OCI-LY1 (cell line): Measurements from ENCODE around the gene PSME3.
"Not testable (repeated sequence)": the region's sequence is repeated elsewhere in the genome, so short reads cannot be mapped to it uniquely, and the experiment has no call there.

ENCODE experiments used
- H2AFZ ChIP-seq: fragments of 200-600 bp; sonication (generic), shearing (Covaris generic); 2 replicates; pipeline ENCODE4 v1.6.0; 2014; ENCODE audit warnings: antibody characterized with exemption, mild to moderate bottlenecking, low read length
- H3F3A ChIP-seq: fragments of 200-600 bp; sonication (generic), shearing (Covaris generic); 2 replicates; pipeline ENCODE4 v1.6.0; 2014; ENCODE audit warnings: mild to moderate bottlenecking, antibody characterized with exemption, low read length, moderate library complexity; ENCODE audit not compliant: insufficient read depth
- H3K27ac ChIP-seq: fragments of 200-600 bp; sonication (generic); 2 replicates; pipeline ENCODE4 v1.5.1; 2014; ENCODE audit warnings: low read length, mixed run types, mild to moderate bottlenecking, low read depth; ENCODE audit not compliant: poor library complexity, severe bottlenecking
- H3K27me3 ChIP-seq: fragments of 200-600 bp; sonication (generic); 2 replicates; pipeline ENCODE4 v1.6.0; 2014; ENCODE audit warnings: antibody characterized with exemption, mild to moderate bottlenecking, low read length, moderate library complexity; ENCODE audit not compliant: insufficient read depth
- H3K36me3 ChIP-seq: fragments of 200-600 bp; sonication (generic); 2 replicates; pipeline ENCODE4 v1.6.1; 2014; ENCODE audit warnings: mild to moderate bottlenecking, antibody characterized with exemption, low read length, moderate library complexity, mixed read lengths; ENCODE audit not compliant: insufficient read depth
- H3K4me1 ChIP-seq: fragments of 200-600 bp; sonication (generic); 2 replicates; pipeline ENCODE4 v1.5.1; 2014; ENCODE audit warnings: mild to moderate bottlenecking, low read length, moderate library complexity; ENCODE audit not compliant: insufficient read depth, severe bottlenecking
- H3K4me2 ChIP-seq: fragments of 200-600 bp; sonication (generic), shearing (Covaris generic); 2 replicates; pipeline ENCODE4 v1.6.1; 2014; ENCODE audit warnings: low read length
- H3K4me3 ChIP-seq: fragments of 200-600 bp; sonication (generic); 2 replicates; pipeline ENCODE4 v1.5.1; 2014; ENCODE audit warnings: low read length, low read depth, mild to moderate bottlenecking, mixed read lengths; ENCODE audit not compliant: poor library complexity, severe bottlenecking
- H3K79me2 ChIP-seq: fragments of 200-600 bp; shearing (Covaris generic); 2 replicates; pipeline ENCODE4 v1.6.1; 2016; ENCODE audit warnings: mixed run types, low read length, mixed read lengths; ENCODE audit not compliant: insufficient read depth
- H3K9ac ChIP-seq: fragments of 200-600 bp; sonication (generic), shearing (Covaris generic); 2 replicates; pipeline ENCODE4 v1.6.1; 2014; ENCODE audit warnings: mild to moderate bottlenecking, low read length, mixed read lengths
- H3K9me2 ChIP-seq: fragments of 200-600 bp; sonication (generic), shearing (Covaris generic); 2 replicates; pipeline ENCODE4 v1.6.1; 2014; ENCODE audit warnings: low read depth, mild to moderate bottlenecking, low read length, mixed read lengths
- H3K9me3 ChIP-seq: fragments of 200-600 bp; shearing (Covaris generic); 2 replicates; pipeline ENCODE4 v1.6.1; 2014; ENCODE audit warnings: low read length, mixed read lengths
- H4K20me1 ChIP-seq: fragments of 200-600 bp; sonication (generic), shearing (Covaris generic); 2 replicates; pipeline ENCODE4 v1.6.0; 2016; ENCODE audit warnings: mild to moderate bottlenecking, low read length; ENCODE audit not compliant: insufficient read depth
- EZH2 ChIP-seq: fragments of 200-600 bp; sonication (generic), shearing (Covaris generic); IDR thresholded peaks from 2 replicates; pipeline ENCODE4 v1.8.0; 2017; ENCODE audit warnings: borderline replicate concordance, mixed run types, mild to moderate bottlenecking, antibody characterized with exemption, low read length, moderate library complexity, mixed read lengths
- TF ChIP-seq, protein P1 (sequence below): fragments of 200-600 bp; sonication (generic), shearing (Covaris generic); IDR thresholded peaks from 2 replicates; pipeline ENCODE4 v1.5.1; 2017; ENCODE audit warnings: mild to moderate bottlenecking, antibody characterized with exemption, low read length, moderate library complexity, mixed read lengths

The PSME3 gene

DNA sequence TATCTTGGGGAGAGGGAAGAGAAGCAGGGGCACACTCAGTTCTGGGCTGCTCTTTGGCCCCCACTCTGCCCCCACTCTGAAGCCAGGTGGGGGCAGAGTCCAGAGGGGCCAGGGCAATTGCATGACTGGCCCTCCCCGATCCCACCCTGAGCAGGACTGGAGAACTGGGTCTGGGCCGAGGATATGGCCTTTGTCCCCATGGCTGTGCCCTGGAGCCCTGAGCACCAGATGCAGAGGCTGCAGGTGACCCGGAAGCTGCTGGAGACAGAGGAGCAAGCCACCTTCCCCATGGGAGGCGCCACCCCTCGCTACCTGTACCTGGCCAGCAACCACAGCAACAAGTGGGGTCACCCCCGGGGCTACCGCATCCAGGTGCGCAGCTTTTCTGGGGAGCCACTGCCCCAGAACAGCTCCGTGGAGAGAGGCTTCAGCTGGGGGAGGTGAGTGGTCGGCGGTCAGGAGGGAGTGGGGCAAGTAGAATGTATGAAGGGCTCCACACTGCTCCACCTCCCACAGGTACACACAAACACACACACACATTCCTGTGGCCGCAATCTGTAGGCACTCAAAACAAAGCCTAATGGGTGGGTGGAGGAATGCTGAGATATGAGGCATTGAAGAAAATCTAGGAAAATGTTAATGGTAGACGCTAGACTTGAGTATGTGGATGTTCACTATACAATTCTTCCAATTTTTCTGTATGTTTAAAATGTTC is 39.2 kb downstream of the PSME3 start:
- H3K4me1 ChIP-seq = no peaks in the 10 kb centered on the region
- H4K20me1 ChIP-seq = no peaks in the 10 kb centered on the region
- no peaks in the 10 kb centered on the region for H3K9me2 ChIP-seq
- H2AFZ ChIP-seq = no peak overlapping the region
- no peaks in the 10 kb centered on the region for H3F3A ChIP-seq
- no peaks in the 10 kb centered on the region for H3K79me2 ChIP-seq
- no peaks in the 10 kb centered on the region for H3K36me3 ChIP-seq
- H3K4me2 ChIP-seq = no peak overlapping the region
- H3K9ac ChIP-seq = no peak overlapping the region
- H3K27ac ChIP-seq = no peak overlapping the region
- no peak overlapping the region for H3K4me3 ChIP-seq
- peaks cover 19% of the 10 kb centered on the region for H3K27me3 ChIP-seq
- H3K9me3 ChIP-seq = peaks cover 5% of the 10 kb centered on the region
- TF ChIP-seq, protein P1, sequence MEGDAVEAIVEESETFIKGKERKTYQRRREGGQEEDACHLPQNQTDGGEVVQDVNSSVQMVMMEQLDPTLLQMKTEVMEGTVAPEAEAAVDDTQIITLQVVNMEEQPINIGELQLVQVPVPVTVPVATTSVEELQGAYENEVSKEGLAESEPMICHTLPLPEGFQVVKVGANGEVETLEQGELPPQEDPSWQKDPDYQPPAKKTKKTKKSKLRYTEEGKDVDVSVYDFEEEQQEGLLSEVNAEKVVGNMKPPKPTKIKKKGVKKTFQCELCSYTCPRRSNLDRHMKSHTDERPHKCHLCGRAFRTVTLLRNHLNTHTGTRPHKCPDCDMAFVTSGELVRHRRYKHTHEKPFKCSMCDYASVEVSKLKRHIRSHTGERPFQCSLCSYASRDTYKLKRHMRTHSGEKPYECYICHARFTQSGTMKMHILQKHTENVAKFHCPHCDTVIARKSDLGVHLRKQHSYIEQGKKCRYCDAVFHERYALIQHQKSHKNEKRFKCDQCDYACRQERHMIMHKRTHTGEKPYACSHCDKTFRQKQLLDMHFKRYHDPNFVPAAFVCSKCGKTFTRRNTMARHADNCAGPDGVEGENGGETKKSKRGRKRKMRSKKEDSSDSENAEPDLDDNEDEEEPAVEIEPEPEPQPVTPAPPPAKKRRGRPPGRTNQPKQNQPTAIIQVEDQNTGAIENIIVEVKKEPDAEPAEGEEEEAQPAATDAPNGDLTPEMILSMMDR = no peak
- no peak for TF ChIP-seq EZH2

DNA sequence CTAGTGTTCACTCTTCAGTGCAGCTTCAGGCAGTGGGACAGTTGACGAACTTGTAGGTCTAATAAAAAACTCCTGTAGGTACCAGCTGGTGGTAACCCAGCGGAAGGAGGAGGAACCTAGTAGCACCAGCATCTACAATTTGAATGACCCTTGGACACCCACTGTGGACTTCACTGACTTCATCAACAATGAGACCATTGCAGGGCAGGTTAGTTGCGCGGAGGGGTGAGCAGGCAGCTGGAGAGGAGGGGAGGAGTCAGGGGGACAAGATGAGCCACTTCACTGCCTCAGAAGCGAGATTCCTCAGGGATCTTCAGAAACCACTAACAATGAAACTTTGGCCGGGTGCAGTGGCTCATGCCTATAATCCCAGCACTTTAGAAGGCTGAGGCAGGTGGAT is 40.1 kb downstream of the PSME3 start:
- H3K9ac ChIP-seq = no peak overlapping the region
- H3K9me2 ChIP-seq = no peaks in the 10 kb centered on the region
- H3K4me1 ChIP-seq = no peaks in the 10 kb centered on the region
- H3K79me2 ChIP-seq = no peaks in the 10 kb centered on the region
- H4K20me1 ChIP-seq = no peaks in the 10 kb centered on the region
- H2AFZ ChIP-seq = no peak overlapping the region
- TF ChIP-seq EZH2 = no peak
- TF ChIP-seq, protein P1 = no peak
- H3K4me3 ChIP-seq = no peak overlapping the region
- H3K9me3 ChIP-seq = peaks cover 5% of the 10 kb centered on the region
- H3K36me3 ChIP-seq = no peaks in the 10 kb centered on the region
- H3K27ac ChIP-seq = no peak overlapping the region
- no peak overlapping the region for H3K4me2 ChIP-seq
- peaks cover 21% of the 10 kb centered on the region for H3K27me3 ChIP-seq
- H3F3A ChIP-seq = no peaks in the 10 kb centered on the region

DNA sequence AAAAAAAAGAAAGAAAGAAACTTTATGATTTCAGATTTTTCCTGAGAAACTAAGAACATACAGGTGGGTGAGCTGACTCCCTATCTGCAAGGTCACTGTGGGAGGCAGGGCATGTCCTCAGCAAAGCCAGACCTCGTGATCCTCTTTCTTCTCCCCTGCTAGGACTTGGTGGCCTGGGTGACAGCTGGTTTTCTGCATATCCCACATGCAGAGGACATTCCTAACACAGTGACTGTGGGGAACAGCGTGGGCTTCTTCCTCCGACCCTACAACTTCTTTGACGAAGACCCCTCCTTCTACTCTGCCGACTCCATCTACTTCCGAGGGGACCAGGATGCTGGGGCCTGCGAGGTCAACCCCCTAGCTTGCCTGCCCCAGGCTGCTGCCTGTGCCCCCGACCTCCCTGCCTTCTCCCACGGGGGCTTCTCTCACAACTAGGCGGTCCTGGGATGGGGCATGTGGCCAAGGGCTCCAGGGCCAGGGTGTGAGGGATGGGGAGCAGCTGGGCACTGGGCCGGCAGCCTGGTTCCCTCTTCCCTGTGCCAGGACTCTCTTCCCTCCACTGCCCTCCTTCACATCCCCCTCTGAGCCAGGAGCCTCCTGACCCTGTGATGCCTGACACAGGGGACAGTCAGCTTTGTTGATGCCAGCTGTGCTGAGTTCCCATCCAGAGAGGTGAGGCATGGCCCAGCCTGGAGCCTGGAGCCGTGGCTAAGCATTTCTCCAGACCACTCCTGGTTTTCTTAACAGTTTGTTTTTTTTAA is 40.9 kb downstream of the PSME3 start:
- not testable (repeated sequence) for H3K4me3 ChIP-seq, H3K4me2 ChIP-seq, H3K9ac ChIP-seq, H3K4me1 ChIP-seq, H2AFZ ChIP-seq, H3K27ac ChIP-seq, H3K9me3 ChIP-seq, H3F3A ChIP-seq, H3K79me2 ChIP-seq, H3K36me3 ChIP-seq, H3K9me2 ChIP-seq, H4K20me1 ChIP-seq
- peaks cover 16% of the 10 kb centered on the region for H3K27me3 ChIP-seq
